Retina (tissue), 1 donor: ENCODE measurements around the gene RAD51D.
"Not testable (repeated sequence)": the region's sequence is repeated elsewhere in the genome, so short reads cannot be mapped to it uniquely, and the experiment has no call there.

Source experiments
- DNase-seq: peaks from one replicate; pipeline ENCODE4 v3.0.0-alpha.2; 2016

The RAD51D gene

DNA sequence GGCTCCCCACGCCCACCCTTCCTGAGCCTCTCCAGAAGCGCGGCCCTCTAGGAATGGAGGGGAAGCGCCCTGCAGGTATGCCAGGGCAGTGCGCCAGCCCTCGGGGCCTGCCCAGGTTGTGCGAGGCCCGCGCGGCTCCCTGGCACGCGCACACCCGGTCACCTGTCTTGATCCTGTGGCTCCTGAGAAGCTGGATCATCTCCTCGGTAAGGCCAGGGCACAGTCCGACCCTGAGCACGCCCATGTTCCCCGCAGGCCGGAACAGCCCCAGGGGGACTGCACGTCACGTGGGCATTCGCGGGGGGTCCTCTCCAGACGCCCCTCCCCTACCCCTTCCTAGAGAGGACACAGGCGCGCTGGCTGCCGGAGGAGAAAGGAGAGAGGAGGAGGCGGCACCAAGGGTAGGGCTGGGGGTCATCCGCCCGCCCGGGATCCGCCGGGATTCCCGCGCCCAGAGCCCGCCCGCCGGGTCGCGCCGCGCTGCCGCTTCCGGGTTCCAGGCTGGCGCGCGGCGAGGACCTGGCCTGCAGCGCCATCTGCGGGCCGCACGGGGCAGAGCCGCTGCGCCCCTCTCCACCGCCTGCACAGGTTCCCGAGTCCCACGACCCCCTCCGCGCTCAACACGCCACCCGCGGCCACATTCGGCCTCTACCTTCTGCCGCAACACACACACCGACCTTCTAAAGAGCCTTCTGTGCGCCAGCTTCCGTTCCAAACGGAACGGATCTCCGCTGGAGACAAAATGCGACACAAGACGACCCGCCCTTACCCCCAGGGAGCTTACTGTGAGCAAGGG, at the start of gene RAD51D:
TSS of gene RAD51D (minus strand) at position 491 of the 796 bp plus-strand sequence. CDS start at position 244, 247 bp downstream.
- DNase-seq, result peak; percentile 97

DNA sequence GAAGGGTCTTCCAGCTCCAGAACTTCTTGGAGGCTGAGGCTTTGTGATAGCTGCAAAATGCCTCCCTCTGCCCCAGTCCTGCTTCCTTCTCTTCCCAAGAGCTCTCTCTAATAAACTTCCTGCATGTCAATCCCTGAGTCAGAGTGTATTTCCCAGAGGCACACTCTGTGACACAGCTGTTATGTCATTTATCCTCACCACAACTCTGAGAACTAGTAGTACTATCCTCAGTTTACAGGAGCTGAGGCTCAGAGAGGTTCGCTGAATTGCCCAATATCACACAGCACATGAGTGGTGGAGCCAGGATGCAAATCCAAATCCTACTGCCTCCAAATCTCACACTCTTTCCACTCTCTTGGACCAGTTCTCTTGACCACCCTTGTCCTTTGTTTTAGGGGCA, 48.0 kb upstream of the RAD51D start:
- no peak for DNase-seq

DNA sequence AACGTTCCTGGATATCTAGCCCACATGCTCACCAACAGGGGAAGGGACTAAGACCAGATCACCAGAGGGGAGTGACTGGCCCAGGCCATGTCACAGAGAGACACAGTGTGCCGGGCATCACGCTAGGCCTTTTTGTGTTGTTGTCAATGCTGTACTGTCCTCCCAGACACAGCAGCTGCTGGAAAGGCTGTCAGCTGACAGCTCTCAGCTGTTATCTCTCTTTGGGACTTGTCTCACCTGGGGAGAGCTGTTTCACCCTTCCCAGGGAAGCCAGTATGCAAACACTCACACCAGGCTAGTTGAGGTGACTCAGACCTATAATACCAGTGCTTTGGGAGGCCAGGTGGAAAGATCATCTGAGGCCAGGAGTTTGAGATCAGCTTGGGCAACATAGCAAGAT, 47.4 kb upstream of the RAD51D start:
- DNase-seq, result no peak

DNA sequence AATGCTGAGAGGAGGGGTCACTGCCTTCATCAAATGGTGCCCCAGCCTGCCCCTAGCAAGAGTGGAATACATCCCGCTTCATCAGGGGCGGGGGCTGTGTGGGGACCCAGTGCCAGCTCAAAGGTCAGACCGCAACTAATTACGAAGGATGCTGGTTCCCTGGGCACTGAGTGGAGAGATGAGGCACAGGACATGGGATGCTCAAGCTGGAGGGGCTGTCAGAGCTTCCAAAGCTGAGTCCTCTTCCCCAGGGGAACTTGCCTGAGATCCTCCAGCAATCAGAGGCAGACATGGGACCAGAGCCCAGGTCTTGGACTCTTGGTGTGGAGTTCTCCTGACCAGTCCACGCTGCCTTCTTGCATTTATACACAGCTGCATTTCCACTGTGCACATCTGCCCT, 46.9 kb upstream of the RAD51D start:
- no peak for DNase-seq

DNA sequence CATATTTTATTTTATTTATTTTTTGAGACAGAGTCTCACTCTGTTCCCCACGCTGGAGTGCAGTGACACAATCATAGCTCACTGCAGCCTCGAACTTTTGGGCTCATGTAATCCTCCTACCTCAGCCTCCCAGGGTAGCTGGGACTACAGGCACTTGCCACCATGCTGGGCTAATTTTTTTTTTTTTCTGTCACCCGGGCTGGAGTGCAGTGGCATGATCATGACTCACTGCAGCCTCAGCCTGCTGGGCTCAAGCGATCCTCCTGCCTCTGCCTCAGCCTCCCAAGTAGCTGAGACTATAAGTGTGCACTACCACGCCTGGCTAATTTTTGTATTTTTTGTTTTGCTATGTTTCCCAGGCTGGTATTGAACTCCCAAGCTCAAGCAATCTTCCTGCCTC, 45.1 kb upstream of the RAD51D start:
- DNase-seq, result no peak

DNA sequence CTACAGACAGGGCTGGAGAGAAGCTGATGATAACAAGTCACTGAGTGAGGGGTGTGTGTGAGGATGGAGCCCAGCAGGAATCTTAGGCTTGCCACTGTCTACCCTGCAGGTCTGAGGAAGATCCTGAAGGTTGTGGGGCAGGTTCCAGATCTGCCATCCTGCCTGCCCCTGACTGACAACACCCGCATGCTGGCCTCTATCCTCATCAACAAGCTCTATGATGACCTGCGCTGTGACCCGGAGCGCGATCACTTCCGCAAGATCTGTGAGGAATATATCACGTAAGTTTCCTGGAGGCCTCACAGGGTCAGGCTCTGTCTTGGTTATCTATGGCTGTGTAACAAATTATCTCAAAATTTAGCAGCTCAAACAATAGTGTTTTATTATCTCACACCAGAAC, 44.2 kb upstream of the RAD51D start:
- no peak for DNase-seq

DNA sequence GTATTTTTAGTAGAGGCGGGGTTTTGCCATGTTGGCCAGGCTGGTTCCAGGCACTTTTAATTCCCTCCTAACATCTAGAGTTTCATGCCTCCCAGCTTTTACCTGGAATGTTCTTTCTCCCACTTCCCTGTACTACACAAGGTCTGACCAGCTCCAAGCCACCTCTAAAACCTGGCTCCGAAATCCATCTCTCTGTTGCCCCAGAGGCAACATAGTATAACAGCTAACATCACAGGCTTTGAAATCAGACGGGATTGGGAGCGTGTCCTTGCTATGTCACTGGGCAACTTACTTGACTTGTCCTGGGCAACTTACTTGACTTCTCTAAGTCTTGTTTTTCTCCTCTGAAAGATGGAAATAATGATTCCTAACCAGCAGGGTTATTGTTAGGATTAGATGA, 43.1 kb upstream of the RAD51D start:
- no peak for DNase-seq

DNA sequence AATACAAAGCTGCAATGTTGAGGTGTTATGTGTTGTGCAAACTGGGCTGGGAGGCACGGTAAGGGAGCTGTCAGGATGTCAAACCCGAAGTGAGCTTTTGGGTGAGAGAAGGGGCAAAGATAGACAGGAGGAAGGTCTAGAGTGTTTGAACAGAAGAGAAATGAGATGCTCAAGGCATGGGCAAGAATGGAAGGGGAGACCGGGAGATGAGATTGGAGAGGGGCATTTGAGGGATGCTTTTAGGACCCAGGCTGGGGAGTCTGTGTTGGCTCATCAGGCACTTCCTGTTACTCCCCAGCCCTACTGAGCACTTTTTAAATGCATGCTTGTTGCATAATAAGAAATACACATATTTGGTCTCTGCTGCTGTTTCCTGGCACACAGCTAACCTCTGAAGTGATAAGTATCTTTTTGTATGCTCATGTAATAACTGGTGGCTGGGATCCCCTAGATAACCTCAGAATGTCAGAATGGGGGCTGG, 41.7 kb upstream of the RAD51D start:
- no peak for DNase-seq

DNA sequence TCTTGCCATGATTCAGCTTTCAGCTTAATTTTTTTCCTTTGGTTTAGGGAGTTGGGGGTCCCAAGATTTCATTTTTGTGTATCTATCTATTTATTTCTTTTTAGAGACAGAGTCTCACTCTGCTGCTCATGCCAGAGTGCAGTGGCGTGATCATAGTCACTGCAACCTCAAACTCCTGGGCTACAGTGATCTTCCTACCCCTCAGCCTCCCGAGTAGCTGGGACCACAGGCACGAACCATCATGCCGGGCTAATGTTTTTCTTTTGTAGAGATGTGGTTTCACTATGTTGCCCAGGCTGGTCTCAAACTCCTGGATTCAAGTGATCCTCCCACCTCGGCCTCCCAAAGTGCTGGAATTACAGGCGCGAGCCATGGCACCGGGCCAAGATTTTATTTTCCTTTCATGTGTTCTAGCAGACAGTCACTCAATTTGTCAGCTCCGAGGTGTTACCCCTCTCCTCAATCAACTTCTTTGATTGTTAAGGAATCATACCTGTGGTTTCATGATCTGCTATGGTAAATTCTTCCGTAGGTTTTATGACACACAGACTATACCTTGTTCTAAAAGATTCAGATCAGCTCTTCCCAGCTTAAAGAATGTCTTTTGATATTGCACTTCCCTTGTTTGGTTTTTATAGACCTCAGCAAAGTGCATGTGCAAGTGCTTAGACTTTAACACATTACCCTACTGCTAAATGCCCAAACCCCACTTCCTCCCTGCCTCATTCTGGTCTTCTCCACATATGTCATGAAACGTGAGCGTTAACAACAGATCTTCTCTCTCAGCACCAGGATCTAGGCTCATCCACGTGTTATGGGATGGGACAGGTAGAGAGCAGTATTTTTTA, 40.9 kb upstream of the RAD51D start:
- no peak for DNase-seq

DNA sequence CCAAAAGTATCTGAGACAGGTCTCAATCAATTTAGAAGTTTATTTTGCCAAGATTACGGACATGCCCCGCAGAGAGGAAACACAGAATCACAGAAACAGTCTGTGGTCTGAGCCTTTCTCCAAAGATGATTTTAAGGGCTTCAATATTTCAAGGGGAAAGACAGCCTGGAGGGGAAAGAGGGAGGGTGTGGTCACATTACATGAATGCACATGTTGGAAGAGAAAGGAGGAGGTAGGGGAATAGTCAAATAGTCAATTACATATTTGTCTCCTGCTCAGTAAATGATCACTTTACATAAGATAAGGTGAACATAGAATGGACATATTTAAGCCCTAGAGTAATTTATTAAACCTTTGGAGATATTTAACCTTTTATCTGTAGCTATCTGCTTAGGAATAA, 40.3 kb upstream of the RAD51D start:
- DNase-seq, result no peak

DNA sequence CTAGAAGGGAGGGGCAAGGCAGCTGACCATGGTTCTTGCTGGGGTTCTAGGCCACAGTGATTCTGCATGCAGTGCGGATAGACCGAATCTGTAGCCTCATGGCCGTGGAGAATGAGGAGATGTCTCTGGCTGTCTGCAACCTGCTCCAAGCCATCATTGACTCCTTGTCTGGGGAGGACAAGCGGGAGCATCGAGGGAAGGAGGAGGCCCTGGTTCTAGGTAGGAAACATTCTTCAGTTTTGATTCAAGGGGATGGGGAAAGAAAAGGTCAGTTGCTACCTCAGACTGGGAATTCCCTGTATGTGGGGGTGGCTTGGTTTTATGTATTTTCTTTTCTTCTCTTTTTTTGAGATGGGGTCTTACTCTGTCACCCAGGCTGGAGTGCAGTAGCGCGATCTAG, 35.6 kb upstream of the RAD51D start:
- DNase-seq, result no peak

DNA sequence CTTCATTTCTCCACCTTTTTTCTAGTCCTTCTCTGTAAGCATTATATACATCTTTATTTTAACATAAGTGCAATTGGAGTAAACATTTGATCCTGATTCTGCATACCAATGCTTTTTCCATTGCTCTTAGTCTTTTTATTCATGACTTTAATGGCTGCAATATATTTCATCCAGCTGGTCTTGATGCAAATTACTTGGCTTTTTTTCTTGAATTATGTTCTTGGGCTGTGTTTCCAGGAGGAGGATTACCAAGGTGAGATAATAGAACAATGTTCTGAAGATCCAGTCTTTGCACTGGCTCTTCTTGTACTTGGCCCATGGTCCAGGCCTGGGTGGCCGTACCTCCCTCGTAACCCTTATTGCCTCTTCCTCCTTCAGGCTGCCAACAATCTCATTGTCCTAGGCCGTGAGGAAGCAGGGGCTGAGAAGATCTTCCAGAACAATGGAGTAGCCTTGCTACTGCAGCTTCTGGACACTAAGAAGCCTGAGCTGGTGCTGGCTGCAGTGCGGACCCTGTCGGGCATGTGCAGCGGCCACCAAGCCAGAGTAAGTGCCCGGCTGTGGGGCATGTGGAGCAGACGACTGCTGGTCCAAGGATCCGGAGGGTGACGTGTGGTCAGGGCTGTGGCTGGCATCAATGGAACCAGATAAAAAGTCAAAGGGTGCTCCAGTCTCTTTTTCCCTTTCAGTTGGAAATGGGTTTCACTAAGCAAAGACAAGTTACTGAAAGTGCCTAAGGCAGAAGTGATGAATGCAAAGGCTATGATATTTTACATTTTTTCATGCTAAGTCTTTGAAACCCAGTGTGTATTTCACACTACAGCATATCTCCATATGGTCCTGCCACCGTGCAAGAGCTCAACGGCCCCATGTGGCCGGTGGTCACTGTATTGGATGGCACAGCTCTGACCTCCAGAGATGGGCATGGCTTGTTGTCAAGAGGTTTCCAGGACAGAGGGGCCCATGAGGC, 34.8 kb upstream of the RAD51D start:
- DNase-seq, result no peak

DNA sequence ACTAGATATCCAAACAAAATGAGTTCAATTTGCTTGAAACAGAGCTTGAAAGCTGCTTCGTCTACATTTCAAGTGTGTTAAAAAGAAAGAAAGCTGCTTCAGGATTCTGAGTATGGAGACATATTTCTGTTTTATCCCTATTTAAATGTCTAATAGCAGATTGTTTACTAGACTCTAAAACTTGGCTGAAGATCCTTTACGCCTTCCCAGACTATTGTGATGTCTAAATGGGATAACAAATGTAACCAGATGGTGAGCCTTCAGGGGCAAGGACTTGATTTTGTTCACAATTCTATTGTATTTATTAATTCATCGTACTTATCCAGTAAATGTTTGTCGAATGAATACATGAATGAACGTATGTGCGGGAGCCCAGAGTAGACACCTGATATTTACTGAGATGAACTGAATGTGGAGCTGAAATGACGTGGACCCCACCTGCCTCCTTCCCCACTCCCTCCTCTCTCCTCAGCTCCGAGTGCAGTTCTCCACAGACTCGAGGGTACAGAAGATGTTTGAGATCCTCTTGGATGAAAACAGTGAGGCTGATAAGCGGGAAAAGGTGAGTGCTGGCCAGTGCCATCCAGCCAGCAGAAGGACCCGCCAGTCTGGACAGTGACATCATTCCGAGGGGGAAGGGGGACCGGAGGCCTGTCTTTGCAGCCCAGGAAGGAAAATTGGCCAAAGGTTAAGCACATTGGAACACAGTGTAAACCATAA, 32.9 kb upstream of the RAD51D start:
- no peak for DNase-seq

DNA sequence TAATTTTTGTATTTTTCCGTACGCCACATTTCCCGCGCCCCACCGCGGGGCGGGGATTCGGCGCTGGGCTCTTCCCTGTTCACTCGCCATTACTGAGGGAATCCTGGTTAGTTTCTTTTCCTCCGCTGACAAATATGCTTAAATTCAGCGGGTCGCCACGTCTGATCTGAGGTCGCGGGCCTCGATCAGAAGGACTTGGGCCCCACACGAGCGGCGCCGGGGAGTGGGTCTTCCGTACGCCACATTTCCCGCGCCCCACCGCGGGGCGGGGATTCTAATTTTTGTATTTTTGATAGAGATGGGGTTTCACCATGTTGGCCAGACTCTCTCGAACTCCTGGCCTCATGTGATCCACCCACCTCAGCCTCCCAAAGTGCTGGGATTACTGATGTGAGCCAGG, 31.4 kb upstream of the RAD51D start:
- DNase-seq, result not testable (repeated sequence)

DNA sequence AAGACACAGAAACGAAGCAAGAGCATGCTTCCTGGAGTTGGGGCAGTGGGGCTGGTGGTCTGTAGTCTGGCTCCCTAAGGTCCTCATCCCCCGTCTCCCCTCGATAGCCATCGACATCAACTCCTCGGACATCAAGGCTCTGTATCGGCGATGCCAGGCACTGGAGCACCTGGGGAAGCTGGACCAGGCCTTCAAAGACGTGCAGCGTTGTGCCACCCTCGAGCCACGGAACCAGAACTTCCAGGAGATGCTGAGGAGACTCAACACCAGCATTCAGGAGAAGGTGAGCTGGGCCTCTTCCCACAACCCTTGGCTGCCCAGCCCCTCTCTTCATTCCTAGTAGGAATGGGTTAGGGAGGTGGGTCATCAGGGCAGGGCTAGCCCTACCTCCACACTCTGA, 30.3 kb upstream of the RAD51D start:
- no peak for DNase-seq

DNA sequence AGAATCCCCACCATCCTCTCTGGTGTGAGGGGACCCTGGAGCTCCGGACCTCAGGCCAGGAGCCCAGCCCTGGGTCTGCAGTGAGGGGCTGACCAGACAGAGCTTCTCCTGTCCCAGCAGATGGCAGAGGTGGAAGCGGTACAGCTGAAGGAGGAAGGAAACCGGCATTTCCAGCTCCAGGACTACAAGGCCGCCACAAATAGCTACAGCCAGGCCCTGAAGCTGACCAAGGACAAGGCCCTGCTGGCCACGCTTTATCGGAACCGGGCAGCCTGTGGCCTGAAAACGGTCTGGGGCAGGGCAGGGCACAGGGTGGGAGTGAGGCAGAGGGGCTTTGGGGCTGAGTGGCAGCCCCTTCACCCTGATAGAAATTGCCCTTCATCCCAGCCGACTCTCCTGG, 28.5 kb upstream of the RAD51D start:
- no peak for DNase-seq

DNA sequence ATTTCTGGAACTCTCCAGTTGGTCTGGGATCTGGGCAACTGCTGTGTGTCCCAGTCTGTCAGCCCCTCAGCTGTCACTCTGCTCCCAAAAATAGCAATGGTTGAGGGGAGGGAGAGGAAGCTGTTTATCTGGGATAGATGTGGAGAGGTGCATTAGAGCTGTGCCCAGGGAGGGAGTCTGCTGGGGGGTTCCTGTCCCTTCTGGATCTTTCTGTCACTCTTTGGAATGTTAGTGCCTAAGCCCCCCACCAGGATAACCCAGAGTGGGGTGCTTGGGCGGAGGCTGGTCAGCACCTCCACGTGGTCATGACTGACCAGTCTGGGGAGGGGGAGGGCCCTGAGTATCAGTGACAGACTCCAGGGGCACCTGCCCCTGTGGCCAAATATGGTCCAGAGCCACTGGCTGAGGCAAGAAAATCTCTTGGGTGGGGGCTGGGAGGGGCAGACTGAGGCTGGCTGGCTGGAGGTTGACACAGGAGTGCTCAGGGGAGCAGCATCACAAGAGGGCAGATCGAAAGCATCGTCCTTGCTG, 27.8 kb upstream of the RAD51D start, which contains the start of gene UNC45B:
TSS of gene UNC45B (plus strand) at position 443 of the 531 bp plus-strand sequence. CDS start 447 bp downstream, outside the sequence.
- DNase-seq, result no peak

DNA sequence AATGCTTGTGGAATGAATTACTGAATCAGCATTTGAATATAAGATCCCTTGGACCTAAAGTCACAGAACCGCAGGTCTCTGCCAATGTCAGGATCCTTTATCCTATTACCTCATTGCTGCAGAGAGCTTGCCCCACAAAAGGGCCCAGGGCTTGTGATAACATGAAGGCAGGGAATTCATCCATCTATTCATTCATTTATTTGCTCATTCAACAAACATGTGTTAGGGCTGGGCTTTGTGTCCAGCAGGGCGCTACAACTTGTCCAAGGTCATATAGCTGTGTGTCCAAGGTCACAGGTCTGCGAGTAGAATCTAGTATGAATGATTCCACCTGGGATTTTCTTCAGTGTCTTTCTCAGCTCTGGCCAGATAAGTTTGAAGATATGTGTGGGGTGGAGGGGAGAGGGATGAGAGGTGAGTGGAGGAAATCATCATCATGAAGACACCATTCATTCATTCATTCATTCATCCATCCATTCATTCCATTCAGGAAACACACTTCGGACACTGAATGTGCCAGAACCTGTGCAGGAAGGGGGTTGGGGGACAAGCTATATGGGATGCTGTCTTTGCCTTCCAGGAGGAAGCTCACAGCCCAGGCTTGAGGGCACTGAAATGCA, 26.7 kb upstream of the RAD51D start:
- DNase-seq, result no peak

DNA sequence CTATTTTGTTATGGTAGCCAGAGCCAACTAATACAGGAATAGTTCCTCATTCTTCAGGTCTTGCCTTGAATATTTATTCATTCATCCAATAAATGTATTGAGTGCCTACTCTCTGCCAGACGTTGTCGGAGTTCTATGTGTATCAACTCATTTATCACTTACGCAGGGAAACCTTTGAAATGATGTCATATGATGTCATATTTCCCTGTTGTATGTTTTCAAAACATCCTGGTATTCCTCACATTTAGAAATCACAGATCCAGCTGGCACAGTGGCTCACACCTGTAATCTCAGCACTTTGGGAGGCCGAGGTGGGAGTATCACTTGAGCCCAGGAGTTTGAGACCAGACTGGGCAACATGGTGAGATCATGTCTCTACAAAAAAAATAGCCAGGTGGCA, 25.2 kb upstream of the RAD51D start:
- DNase-seq, result no peak

DNA sequence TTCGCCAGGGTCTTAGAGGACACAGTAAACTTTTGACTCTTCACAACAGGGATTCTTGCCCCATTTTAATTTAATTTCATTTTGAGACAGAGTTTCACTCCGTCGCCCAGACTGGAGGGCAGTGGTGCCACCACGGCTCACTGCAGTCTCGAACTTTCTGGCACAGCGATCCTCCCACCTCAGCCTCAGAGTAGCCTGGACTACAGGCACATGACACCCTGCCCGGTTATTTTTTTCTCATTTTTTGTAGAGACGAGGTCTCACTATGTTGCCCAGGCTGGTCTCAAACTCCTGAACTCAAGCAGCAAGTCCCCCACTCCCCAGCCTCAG, 22.8 kb upstream of the RAD51D start:
- no peak for DNase-seq
